Fibroblast of the conjunctiva (primary cell): Measurements from ENCODE around the gene FBXW7.
"Not testable (repeated sequence)": the region's sequence is repeated elsewhere in the genome, so short reads cannot be mapped to it uniquely, and the experiment has no call there.

Source experiments
- DNase-seq: peaks from one replicate; pipeline ENCODE4 v3.0.0-alpha.2; 2010; ENCODE audit warnings: low read depth

The FBXW7 gene

GRCh38 chr4:152545088-152545487 lies 9.2 kb upstream of the FBXW7 start:
- no peak for DNase-seq

GRCh38 chr4:152544533-152544932 lies 8.6 kb upstream of the FBXW7 start:
- DNase-seq, result not testable (repeated sequence)

GRCh38 chr4:152540941-152541340 lies 5.0 kb upstream of the FBXW7 start:
- no peak for DNase-seq

DNA sequence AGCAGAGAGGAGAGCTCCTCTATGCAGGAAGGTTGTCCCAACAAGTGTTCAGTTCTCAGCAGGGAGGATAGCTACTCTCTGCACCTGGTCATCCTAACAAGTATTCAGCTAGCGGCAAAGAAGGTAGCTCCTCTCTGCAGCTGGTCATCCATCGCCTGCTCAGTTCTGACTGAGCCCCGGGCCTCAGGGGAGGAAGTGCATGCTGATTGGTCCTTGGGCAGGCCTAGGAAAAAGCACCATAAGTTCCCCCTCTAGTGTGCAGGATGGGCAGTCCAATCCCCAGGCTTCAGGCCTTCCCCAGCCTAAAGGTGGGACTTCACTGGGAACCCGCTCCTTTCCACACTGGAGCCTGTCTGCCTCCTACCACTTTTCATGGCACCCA lies 4.4 kb upstream of the FBXW7 start:
- DNase-seq, result no peak

- no peak for DNase-seq
These were observed 3.8 kb upstream of the FBXW7 start for GRCh38 chr4:152539556-152540292.

- no peak for DNase-seq
These were observed 2.0 kb upstream of the FBXW7 start for GRCh38 chr4:152537881-152538280.

DNA sequence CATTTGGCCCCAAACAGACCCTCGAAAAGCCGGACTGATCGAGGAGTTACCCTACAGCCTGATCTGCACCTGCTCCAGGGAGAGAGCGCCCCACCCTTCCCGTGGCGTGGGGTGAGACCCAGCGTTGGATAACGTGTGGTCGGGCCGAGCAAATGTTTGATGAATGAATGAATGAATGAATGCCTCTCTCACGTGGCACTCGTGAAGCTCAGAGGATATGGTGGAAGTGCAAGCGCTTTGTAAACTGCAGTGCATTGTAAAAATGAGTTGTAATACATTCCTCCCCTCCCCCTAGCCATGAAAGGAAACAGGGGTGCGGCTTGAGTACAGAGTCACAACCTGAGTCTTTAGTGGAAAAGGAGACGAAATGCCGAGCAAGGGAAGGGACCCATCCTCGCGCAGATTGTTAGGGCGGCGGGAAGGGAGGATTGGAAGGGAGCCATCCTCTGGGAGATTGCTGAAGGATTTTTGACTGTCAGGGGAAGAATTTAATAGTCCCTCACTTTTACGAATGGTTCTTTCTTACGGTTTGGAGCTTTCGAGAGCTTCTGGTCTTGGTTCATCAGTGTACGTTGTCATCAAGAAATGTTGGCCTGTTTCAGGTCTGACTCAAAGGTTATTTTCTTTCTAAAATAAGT lies 772 bp upstream of the FBXW7 start:
- DNase-seq, result peak; percentile 13

DNA sequence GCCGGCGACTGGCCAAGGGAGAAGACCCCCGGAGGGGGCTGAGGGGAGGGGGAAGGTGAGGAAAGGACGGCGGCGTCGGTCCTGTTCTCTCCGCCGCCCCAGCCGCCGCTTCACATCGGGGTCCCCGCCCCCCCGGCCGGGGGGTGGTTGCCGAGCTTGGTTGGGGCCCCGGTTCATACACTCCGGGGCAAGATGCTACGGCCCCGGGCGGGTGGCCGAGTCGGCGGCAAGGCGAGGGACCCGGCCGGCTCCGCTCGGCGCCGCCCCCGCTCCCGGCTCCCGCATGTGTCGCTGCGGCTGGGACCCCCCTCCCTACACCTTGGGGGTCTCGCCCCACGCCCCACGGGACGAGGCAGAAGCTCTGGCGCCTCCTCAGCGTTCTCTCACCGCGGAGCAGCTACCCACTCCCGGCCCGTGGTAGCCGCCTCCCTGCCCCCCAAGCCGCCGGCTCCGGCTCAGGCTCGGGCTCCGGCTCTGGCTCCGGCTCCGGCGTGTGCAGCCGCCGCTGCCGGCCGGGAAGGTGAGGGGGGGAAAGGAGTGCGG lies 461 bp downstream of the FBXW7 start:
- DNase-seq, result no peak

GRCh38 chr4:152534541-152535359 lies 1.1 kb downstream of the FBXW7 start:
- DNase-seq, result no peak

GRCh38 chr4:152531479-152531878 lies 4.4 kb downstream of the FBXW7 start:
- no peak for DNase-seq

GRCh38 chr4:152530600-152530999 lies 5.3 kb downstream of the FBXW7 start:
- no peak for DNase-seq

- no peak for DNase-seq
These were observed 6.0 kb downstream of the FBXW7 start for GRCh38 chr4:152529880-152530279.

DNA sequence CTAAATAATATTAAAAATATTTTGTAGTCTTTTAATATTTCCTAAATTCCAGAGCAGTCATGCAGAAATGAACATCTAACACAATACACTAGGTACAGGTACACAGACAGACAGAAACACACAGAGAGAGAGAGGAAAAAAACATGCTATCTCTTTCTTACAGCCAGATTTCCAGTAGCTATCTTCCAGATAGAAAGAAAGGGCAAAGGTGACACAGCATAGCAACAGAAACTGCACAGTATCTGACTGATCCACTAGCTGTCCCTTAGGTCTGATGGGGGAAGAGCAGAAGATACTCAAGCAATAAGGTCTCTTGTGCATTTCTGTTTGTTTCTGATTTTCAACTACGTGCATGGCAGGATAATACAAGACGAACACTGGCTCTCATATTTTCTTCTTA lies 7.8 kb downstream of the FBXW7 start:
- no peak for DNase-seq

DNA sequence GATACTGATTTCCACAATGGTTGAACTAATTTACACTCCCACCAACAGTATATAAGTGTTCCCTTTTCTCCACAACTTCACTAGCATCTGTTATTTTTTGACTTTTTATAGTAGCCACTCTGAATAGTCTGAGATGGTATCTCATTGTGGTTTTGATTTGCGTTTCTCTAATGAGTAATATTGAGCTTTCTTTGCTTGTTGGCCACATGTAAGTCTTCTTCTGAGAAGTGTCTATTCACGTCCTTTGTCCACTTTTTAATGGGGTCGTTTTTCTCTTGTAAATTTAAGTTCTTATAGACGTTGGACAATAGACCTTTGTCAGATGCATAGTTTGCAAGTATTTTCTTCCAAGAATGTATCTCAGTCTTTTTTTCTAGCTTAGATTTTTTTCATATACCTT lies 10.0 kb downstream of the FBXW7 start:
- DNase-seq, result no peak

DNA sequence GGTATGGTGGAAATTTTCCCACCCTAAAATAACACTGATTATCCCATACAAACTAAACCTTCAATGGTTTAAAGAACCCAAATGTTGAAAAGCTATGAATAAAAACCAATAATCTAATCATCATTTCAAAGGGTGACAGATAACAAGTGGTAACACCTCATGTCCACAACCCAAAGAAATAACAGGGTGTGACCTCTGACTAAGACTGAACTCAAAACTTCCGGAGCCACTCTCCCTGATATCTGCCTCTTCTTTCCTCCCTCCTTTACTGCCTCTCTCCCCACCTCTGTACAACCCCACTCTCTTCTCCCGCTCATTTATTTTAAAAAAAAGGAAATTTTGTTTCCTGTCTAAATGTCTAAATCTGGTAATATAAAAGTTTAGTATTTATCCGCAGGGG lies 11.5 kb downstream of the FBXW7 start:
- DNase-seq, result no peak

DNA sequence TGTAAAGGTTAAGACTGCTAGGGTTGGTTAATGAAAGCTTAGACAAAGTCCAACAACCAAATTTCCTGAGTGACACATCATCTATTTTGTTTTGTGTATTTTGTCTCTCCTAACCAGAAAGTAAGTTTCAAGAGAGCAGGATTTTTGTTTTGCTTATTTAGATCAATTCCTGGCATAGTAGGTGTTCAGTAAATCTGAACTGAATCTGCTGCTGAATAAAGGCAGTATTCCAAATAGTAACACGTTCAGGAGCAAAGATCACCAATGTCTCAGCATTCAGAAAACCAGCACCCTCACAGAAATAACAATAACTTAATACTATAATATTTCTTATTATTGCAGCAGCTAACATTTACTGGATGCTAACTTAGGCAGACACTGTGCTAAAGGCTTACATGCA lies 12.2 kb downstream of the FBXW7 start:
- DNase-seq, result no peak

DNA sequence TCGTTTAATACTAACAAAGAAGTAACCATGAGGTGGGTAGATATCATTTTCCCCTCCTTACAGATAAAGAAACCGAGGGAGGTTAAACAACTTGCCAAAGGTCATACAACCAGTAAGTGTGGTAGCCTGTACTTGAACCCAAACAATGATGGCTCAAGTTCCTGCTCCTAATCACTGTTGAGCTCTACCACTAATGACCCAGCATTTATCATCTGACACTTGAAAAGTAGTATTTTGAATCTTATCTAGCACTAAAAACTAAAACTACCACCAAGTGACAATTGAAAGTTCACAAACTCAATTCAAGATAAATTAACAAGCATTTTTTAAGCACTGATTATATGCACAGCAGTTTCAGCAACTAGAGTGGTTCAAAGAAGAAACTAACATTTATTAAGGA lies 13.1 kb downstream of the FBXW7 start:
- no peak for DNase-seq

DNA sequence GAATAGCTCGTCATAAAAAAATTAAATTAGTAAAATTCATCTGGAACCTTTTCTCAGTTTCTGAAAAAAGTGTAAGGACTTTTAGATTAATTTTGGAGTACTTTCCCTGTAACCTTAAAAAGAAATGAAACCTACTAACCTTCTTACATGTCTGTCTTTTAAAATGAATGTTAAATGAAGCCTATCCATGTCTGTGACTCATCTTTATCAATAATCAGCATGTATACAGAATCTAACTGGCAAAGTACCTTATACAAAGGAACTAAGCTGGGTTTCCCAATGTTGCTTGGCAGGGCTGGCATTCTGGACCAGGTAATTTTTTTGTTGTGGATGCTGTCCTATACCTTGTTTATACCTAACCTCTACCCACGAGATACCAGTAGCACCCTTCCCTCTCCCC lies 13.6 kb downstream of the FBXW7 start:
- DNase-seq, result no peak

DNA sequence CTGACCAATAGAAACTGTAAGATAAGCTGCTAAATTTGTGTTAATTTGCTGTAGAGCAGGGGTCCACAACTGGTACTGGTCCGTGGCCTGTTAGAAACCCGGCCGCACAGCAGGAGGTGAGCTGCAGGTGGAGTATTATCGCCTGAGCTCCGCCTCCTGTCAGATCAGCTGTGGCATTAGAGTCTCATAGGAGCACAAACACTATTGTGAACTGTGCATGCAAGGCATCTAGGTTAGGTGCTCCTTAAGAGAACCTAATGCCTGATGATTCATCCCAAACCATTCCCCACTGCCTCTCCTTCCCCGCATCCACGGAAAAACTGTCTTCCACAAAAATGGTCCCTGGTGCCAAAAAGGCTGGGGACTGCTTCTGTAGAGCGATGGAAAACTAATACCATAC lies 19.7 kb downstream of the FBXW7 start:
- DNase-seq, result no peak

DNA sequence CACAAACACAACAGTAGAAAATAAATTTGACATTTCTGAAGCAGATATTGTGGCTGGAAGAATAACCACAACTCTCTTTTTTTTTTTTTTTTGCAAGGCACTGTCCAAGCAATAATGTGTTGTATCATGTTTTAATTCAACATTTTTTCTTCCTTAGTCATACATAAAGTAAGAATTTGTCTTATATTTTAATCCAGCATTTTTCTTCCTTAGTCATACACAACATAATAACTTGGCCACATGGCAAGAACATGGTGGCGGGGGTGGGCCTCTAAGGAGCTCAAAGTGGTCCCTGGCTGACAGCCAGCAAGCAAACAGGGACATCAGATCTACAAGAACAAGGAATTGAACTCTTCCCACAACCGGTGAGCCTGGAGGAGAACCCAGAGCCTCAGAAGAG lies 20.2 kb downstream of the FBXW7 start:
- DNase-seq, result peak; percentile 17

GRCh38 chr4:152514356-152514755 lies 21.5 kb downstream of the FBXW7 start:
- DNase-seq, result no peak

DNA sequence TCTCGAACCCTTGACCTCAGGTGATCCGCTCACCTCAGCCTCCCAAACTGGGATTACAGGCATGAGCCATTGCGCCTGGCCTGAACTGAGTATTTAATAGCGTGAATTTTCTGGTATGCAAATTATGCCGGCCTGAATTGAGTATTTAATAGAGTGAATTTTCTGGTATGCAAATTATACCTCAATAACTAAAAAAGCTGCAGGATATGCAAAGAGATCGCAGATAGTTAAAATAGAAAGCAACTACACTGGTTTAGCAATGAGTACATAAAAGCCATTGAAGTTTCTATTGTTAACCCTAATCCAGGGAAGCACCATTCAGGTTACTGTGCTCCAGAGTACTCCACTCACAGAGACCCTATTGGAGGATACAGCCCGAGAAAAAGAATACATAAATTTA lies 22.8 kb downstream of the FBXW7 start:
- no peak for DNase-seq

DNA sequence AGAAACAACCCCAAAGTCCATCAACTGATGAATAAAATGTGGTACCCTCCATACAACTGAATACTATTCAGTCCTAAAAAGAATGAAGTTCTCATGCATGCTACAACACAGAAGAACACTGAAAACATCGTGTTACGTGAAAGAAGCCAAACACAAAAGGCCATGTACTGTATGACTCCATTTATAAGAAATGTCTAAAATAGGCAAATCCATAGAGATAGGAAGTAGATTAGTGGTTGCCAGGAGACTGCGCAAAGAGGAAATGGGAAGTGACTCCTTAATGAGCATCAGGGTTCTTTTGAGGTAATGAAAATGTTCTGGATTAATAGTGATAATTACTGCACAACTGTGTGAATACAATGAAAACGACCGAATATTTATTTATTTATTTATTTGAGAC lies 23.4 kb downstream of the FBXW7 start:
- no peak for DNase-seq
